ENCODE data around the gene HTR2B.

DNA sequence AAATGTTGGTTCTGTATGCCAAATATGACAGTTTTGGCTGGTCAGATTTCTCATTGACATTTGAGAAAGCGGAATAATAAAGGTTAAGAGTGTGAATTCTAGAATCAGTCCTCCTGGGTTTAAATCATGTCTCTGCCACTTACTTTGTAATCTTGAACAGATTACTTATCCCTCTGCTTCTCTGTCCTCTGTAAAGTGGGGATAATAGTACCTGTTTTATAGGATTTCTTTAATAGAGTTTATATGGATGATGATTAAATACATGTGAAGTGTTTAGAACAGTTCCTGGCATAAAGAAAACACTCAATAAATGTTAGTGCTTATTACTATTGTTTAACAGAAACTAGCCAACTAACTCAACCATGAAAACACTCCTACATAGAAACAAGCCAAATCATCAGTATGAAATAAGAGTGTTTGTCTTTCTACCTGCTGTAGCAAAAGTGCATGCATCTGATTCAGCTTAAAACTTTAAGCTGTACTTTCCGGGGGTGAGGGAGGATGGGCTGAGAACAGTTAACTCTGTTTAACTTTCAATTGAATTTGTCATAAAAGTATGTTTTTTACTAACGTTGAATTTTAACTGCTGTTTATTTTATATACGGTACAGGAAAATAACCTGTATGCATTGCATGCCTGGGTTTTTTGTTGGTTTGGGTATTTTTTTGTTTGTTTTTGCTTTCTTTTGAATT is 6.8 kb downstream of the HTR2B start:
- TF ChIP-seq, protein P1, sequence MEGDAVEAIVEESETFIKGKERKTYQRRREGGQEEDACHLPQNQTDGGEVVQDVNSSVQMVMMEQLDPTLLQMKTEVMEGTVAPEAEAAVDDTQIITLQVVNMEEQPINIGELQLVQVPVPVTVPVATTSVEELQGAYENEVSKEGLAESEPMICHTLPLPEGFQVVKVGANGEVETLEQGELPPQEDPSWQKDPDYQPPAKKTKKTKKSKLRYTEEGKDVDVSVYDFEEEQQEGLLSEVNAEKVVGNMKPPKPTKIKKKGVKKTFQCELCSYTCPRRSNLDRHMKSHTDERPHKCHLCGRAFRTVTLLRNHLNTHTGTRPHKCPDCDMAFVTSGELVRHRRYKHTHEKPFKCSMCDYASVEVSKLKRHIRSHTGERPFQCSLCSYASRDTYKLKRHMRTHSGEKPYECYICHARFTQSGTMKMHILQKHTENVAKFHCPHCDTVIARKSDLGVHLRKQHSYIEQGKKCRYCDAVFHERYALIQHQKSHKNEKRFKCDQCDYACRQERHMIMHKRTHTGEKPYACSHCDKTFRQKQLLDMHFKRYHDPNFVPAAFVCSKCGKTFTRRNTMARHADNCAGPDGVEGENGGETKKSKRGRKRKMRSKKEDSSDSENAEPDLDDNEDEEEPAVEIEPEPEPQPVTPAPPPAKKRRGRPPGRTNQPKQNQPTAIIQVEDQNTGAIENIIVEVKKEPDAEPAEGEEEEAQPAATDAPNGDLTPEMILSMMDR (IDR thresholded peaks at IDR 0.05) = no peak
- TF ChIP-seq POLR2A (IDR thresholded peaks at IDR 0.05) = no peak

Measured in Peyer's patch (tissue), 4 donors.